Immature natural killer cell (primary cell): ENCODE results near the gene ECI1. TPM values are rescaled to one million over a fixed set of nuclear protein-coding genes. Genes with fewer than 3 reads are reported as not detected.

Experiments used
- DNase-seq, 3 donors: peaks; one replicate each; pipeline ENCODE4 v3.0.0; 2022; ENCODE audit warnings: mixed read lengths in 1 of 3
- H3K27ac Mint-ChIP-seq, 6 donors: one replicate each; pipeline ENCODE4 v1.8.0; 2020; ENCODE audit warnings: mixed read lengths in 6 of 6, mild to moderate bottlenecking in 5 of 6, inconsistent platforms in 4 of 6, moderate library complexity in 3 of 6
- H3K27me3 Mint-ChIP-seq, 3 donors: one replicate each; pipeline ENCODE4 v1.8.0; 2020 to 2021; ENCODE audit warnings: low read depth in 3 of 3, mild to moderate bottlenecking in 3 of 3, mixed read lengths in 3 of 3, moderate library complexity in 3 of 3, inconsistent platforms in 1 of 3
- H3K36me3 Mint-ChIP-seq, 3 donors: one replicate each; pipeline ENCODE4 v1.8.0; 2020; ENCODE audit warnings: mixed read lengths in 3 of 3, inconsistent platforms in 2 of 3, mild to moderate bottlenecking in 2 of 3
- H3K4me1 Mint-ChIP-seq, 2 donors: one replicate each; pipeline ENCODE4 v1.8.0; 2020; ENCODE audit warnings: inconsistent platforms in 2 of 2, mild to moderate bottlenecking in 2 of 2, mixed read lengths in 2 of 2, moderate library complexity in 1 of 2
- H3K4me3 Mint-ChIP-seq, 5 donors: one replicate each; pipeline ENCODE4 v1.8.0; 2020; ENCODE audit warnings: mild to moderate bottlenecking in 5 of 5, mixed read lengths in 5 of 5, inconsistent platforms in 3 of 5, moderate library complexity in 3 of 5
- H3K9me3 Mint-ChIP-seq, 6 donors: one replicate each; pipeline ENCODE4 v1.8.0; 2020; ENCODE audit warnings: mild to moderate bottlenecking in 6 of 6, mixed read lengths in 6 of 6, inconsistent platforms in 4 of 6, moderate library complexity in 3 of 6
- polyA plus RNA-seq, 3 donors: library from polyadenylated mRNA; unstranded; fragments of 300-500 nt; fragmentation: Illumina TruSeq; gene quantifications; one replicate each; pipeline ENCODE4 v1.2.3, GENCODE V29; 2021

ECI1 gene
- polyA plus RNA-seq, 3 donors from 2014 or later = 40.4 to 67.8 (median 42.2) TPM

DNA sequence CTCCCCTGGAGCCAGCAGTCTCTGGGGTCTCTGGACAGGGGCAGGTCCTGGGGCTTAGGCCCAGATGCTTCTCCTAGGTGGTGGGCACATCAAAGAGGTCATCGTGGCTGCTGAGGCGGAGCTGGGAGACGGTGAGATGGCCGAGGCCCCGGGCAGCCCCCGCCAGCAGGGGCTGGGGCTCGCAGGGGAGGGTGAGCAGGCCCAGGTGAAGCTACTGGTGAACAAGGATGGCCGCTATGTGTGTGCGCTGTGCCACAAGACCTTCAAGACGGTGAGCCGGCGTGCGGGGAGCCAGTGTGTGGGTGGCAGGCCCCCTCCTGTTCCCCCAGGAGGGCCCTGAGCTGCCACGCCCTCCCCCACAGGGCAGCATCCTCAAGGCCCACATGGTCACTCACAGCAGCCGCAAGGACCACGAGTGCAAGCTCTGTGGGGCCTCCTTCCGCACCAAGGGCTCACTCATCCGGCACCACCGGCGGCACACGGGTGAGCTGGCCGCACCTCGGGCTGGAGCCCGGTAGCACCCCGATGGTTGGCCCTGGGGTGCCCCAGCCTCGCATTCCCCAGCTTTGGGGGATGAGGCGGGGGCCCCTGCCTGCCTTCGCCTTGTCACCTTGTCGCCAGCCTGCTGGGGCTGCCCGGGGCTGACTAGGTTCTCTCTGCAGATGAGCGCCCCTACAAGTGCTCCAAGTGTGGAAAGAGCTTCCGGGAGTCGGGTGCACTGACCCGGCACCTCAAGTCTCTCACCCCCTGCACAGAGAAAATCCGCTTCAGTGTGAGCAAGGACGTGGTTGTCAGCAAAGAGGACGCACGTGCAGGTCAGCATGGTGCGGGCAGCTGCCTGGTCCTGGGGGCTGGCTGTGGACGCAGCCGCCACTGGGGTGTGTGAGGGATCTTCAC, 19.0 kb downstream of the ECI1 start:
- Mint-ChIP-seq H3K36me3 (peaks cover 0 to 8% (median 4%) of the 10 kb centered on the region in 3 donors), H3K4me1 (peaks cover 0 to 2% of the 10 kb centered on the region in 2 donors), H3K9me3 (no peaks in the 10 kb centered on the region), H3K4me3 (no peak overlapping the region), H3K27ac (no peak overlapping the region), H3K27me3 (peaks cover 2 to 4% (median 3%) of the 10 kb centered on the region in 3 donors)
- DNase-seq = no peak

- no peak overlapping the region for H3K27ac Mint-ChIP-seq
- no peak overlapping the region for H3K4me3 Mint-ChIP-seq
- peaks cover 2 to 4% (median 3%) of the 10 kb centered on the region in 3 donors for H3K27me3 Mint-ChIP-seq
- no peaks in the 10 kb centered on the region for H3K9me3 Mint-ChIP-seq
- peaks cover 0 to 8% (median 4%) of the 10 kb centered on the region in 3 donors for H3K36me3 Mint-ChIP-seq
- H3K4me1 Mint-ChIP-seq = peaks cover 8 to 9% of the 10 kb centered on the region in 2 donors
- no peak for DNase-seq
These were observed 20.1 kb downstream of the ECI1 start for GRCh38 chr16:2231016-2231931.

DNA sequence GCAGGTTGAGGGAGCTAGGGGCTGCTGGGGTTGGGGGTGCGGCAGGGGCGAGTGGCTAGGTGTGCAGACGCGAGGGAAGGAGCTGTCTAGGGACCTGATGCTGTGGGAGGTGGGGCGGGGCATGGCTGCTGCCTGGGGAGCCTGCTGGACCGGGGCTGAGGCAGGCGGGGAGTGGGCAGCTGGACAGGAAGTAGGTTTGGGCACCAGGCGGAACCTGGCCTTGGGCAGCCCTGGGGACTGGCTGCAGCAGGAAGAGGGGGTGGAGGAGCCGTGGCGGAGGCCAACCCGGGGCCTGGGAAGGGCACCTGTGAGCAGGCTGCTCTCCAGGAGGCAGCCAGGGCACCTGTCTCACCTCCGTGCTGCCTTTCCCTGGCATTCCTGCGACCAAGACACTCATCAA, 21.0 kb downstream of the ECI1 start:
- Mint-ChIP-seq H3K9me3 (no peaks in the 10 kb centered on the region), H3K36me3 (peaks cover 0 to 6% (median 2%) of the 10 kb centered on the region in 3 donors), H3K27ac (no peak overlapping the region), H3K27me3 (peaks cover 0 to 3% (median 3%) of the 10 kb centered on the region in 3 donors), H3K4me1 (peaks cover 11 to 14% of the 10 kb centered on the region in 2 donors), H3K4me3 (no peak overlapping the region)
- DNase-seq = no peak

GRCh38 chr16:2229632-2230250, 21.6 kb downstream of the ECI1 start:
- H3K9me3 Mint-ChIP-seq = no peaks in the 10 kb centered on the region
- DNase-seq = no peak
- peaks cover 14 to 15% of the 10 kb centered on the region in 2 donors for H3K4me1 Mint-ChIP-seq
- no peak overlapping the region for H3K4me3 Mint-ChIP-seq
- H3K27me3 Mint-ChIP-seq = peaks cover 0 to 3% (median 2%) of the 10 kb centered on the region in 3 donors
- H3K36me3 Mint-ChIP-seq = peaks cover 0 to 4% (median 0%) of the 10 kb centered on the region in 3 donors
- H3K27ac Mint-ChIP-seq = no peak overlapping the region

GRCh38 chr16:2229091-2229490, 22.3 kb downstream of the ECI1 start:
- H3K27me3 Mint-ChIP-seq = peaks cover 0 to 4% (median 3%) of the 10 kb centered on the region in 3 donors
- no peak overlapping the region for H3K4me3 Mint-ChIP-seq
- no peaks in the 10 kb centered on the region for H3K9me3 Mint-ChIP-seq
- H3K36me3 Mint-ChIP-seq = peaks cover 0 to 4% (median 0%) of the 10 kb centered on the region in 3 donors
- H3K27ac Mint-ChIP-seq = no peak overlapping the region
- DNase-seq = no peak
- peaks cover 14 to 22% of the 10 kb centered on the region in 2 donors for H3K4me1 Mint-ChIP-seq

DNA sequence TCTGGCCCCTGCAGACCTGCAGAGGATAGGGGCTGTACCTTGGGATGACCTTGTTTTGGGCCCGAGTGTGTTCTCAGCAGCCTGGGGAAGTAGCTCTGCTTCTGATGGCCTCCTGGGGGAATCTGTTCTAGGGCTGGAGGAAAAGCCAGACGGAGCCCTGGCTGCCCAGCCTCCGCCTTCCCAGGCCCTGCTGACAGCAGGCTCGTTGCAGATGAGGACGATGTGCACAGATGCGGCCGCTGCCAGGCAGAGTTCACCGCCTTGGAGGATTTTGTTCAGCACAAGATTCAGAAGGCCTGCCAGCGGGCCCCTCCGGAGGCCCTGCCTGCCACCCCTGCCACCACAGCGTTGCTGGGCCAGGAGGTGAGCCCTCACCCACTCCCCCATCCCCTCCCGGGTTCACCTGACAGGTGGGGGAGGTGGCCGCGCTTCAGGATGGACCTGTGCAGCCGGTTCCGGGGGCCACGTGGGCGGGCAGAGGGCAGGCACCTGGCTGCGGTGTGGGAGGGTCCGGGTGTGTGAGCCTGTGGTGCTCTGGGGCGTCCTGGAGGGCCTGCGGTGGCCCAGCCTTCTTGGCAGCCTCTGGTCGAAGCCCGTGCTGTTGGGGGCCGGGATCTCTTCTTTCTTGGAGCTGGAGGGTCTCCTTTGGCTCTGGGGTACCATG, 23.1 kb downstream of the ECI1 start:
- Mint-ChIP-seq H3K4me3 (no peak overlapping the region), H3K27ac (no peak overlapping the region), H3K4me1 (peaks cover 17 to 24% of the 10 kb centered on the region in 2 donors), H3K36me3 (peaks cover 0 to 4% (median 0%) of the 10 kb centered on the region in 3 donors), H3K27me3 (peaks cover 0 to 5% (median 5%) of the 10 kb centered on the region in 3 donors), H3K9me3 (no peaks in the 10 kb centered on the region)
- DNase-seq = no peak

GRCh38 chr16:2226918-2227317, 24.5 kb downstream of the ECI1 start:
- Mint-ChIP-seq H3K36me3 (peaks cover 0 to 4% (median 0%) of the 10 kb centered on the region in 3 donors), H3K27me3 (peaks cover 0 to 8% (median 3%) of the 10 kb centered on the region in 3 donors), H3K27ac (no peak overlapping the region), H3K4me3 (peak overlapping the region in 1 of 5 donors; percentile 32), H3K9me3 (no peaks in the 10 kb centered on the region), H3K4me1 (peaks cover 20 to 27% of the 10 kb centered on the region in 2 donors)
- DNase-seq = no peak

DNA sequence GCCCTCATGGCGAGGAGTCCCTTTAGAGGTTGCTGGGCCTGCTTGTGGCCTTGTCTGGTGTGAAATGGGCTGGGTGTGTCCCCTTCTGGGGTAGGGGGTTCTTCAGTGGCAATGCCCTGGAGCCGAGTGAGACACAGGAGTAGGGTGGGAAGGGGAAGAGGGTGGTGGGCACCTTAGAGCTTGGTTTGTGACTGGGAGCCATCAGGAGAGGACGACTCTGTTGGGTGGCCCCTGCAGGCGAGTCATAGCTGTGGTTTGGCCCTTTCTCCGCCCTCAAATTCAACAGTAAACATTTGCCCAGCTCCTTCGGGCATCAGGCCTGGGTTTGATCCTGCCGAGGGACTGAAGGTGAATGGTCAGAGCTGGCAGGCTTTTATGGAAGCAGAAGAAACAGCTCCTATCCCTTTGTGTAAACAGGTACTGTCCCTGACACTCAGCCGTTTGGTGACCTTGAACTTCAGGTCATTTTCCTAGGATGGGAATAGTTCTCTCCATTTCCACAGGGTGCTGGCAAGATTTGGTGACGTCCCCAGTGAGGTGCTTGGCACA, 25.1 kb downstream of the ECI1 start:
- Mint-ChIP-seq H3K27me3 (peaks cover 0 to 8% (median 3%) of the 10 kb centered on the region in 3 donors), H3K4me3 (peak overlapping the region in 4 of 5 donors; percentile 47 to 56 (median 50)), H3K27ac (peak overlapping the region in 4 of 6 donors; percentile 16 to 77 (median 40)), H3K4me1 (peaks cover 20 to 27% of the 10 kb centered on the region in 2 donors), H3K36me3 (peaks cover 0 to 4% (median 0%) of the 10 kb centered on the region in 3 donors), H3K9me3 (no peaks in the 10 kb centered on the region)
- DNase-seq = no peak

DNA sequence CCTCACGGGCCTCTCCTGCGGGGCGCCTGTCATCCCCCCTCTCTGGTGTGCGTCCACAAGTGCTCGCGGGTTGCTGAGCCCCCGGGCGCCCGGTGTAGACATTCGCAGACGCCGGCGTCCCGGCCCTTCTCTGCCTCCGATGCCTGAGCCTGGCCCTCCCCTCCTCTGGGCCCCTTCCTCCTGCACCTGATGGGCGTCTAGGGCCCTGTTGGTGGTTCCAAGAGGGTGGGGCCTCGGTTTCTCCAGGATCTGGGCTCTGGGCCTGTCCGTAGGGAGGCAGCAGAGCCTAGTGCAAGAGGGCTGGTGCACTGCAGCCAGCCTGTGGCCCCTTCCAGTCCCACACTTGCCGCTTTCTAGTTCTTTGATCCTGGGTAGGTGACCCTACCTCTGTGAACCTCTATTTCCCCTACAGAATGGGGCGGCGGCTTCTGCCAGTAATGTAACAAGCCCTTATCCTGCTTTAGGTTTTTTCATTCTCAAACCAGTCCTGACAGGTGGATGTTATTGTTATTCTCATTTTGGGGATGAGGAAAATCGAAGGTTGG, 27.4 kb downstream of the ECI1 start:
- Mint-ChIP-seq H3K9me3 (no peaks in the 10 kb centered on the region), H3K27ac (peak overlapping the region in 5 of 6 donors; percentile 62 to 83 (median 72)), H3K4me3 (peak overlapping the region; percentile 74 to 90 (median 78)), H3K36me3 (no peaks in the 10 kb centered on the region), H3K4me1 (peaks cover 20 to 27% of the 10 kb centered on the region in 2 donors), H3K27me3 (peaks cover 0 to 7% (median 3%) of the 10 kb centered on the region in 3 donors)
- DNase-seq = no peak

GRCh38 chr16:2223221-2223941, 28.0 kb downstream of the ECI1 start, which contains the start of gene E4F1:
E4F1 (plus strand) TSS chr16:2223591; CDS start chr16:2223614, 23 bp downstream.
- Mint-ChIP-seq H3K9me3 (no peaks in the 10 kb centered on the region), H3K36me3 (no peaks in the 10 kb centered on the region), H3K4me3 (peak within 1 kb of the TSS; percentile 84 to 92 (median 90)), H3K27ac (peak within 1 kb of the TSS; percentile 72 to 91 (median 86)), H3K4me1 (peaks cover 20 to 27% of the 10 kb centered on the region in 2 donors), H3K27me3 (peaks cover 0 to 7% (median 3%) of the 10 kb centered on the region in 3 donors)
- peak; percentile 99 for DNase-seq

- H3K4me3 Mint-ChIP-seq = peak overlapping the region; percentile 44 to 58 (median 56)
- peaks cover 4 to 13% (median 8%) of the 10 kb centered on the region in 3 donors for H3K27me3 Mint-ChIP-seq
- H3K36me3 Mint-ChIP-seq = no peaks in the 10 kb centered on the region
- peak overlapping the region in 1 of 6 donors; percentile 40 for H3K27ac Mint-ChIP-seq
- H3K9me3 Mint-ChIP-seq = no peaks in the 10 kb centered on the region
- no peak for DNase-seq
- peaks cover 13 to 18% of the 10 kb centered on the region in 2 donors for H3K4me1 Mint-ChIP-seq
These were observed 35.1 kb downstream of the ECI1 start for GRCh38 chr16:2216330-2216729.

GRCh38 chr16:2214719-2214968, 36.7 kb downstream of the ECI1 start, which contains the start of gene PGP:
PGP (minus strand) TSS chr16:2214840; CDS start chr16:2214777, 63 bp downstream.
- peak within 1 kb of the TSS; percentile 75 to 91 (median 88) for H3K27ac Mint-ChIP-seq
- no peak for DNase-seq
- no peaks in the 10 kb centered on the region for H3K9me3 Mint-ChIP-seq
- peaks cover 4 to 13% (median 8%) of the 10 kb centered on the region in 3 donors for H3K27me3 Mint-ChIP-seq
- H3K4me3 Mint-ChIP-seq = peak within 1 kb of the TSS; percentile 86 to 92 (median 88)
- H3K4me1 Mint-ChIP-seq = peaks cover 13 to 18% of the 10 kb centered on the region in 2 donors
- H3K36me3 Mint-ChIP-seq = no peaks in the 10 kb centered on the region
